ENCODE results near the gene UBE2R2. TPM values are rescaled to one million over a fixed set of nuclear protein-coding genes. Genes with fewer than 3 reads are reported as not detected.

Gene UBE2R2
- total and polyA plus RNA-seq, 2 of the 4 experiments (the other 2 are of a cell fraction) = 12.7 to 24.8 TPM

DNA sequence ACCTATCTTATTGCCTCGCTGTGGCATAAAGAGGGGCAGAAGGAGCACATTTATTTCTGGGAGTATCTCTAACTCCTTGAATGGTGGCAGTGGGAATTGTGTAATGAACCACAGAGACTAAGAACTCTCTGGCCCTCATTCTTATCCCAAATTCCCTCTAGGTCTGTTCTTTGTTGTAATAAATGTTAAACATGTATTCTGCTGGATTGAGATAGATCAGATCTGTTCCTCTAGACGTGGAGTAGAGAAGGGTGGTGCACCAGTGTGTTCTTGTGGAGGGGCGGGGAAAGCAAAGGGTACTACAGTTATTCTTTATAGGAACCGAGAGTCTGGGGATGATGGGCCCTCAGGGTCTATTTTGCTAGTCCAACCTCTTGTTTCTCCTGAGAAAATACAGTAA lies 90.4 kb downstream of the UBE2R2 start:
- no peak overlapping the region for H2AFZ ChIP-seq (replicated peaks; ENCODE audit: low read length, poor library complexity)
- H4K20me1 ChIP-seq (ENCODE audit: insufficient read depth, low read length) = peaks cover 65% of the 10 kb centered on the region
- no peak overlapping the region for H2AK9ac ChIP-seq (replicated peaks; ENCODE audit: low read depth, low read length, poor library complexity)
- H2BK20ac ChIP-seq (ENCODE audit: low read depth, low read length) = no peak overlapping the region
- CTCF ChIA-PET = interaction anchor here (0.5 kb wide), 1 partner anchor 14 kb away, joined by 3 read pairs; no protein-coding TSS in a partner anchor
- no peak overlapping the region for H3K18ac ChIP-seq (ENCODE audit: low read depth, low read length)
- intact Hi-C loops (cut with micrococcal nuclease) = no loop called here
- no peaks in the 10 kb centered on the region for H3K9me3 ChIP-seq (ENCODE audit: control insufficient read depth, insufficient read depth, low read length)
- WGBS, 2 experiments (ENCODE audit: extremely low coverage in 2 of 2, insufficient read length in 1 of 2) = no CpG with 5 or more reads among the region's 4 CpGs
- no peak overlapping the region for H4K91ac ChIP-seq (ENCODE audit: insufficient read depth, low read depth, low read length)
- no peak overlapping the region for H2AK5ac ChIP-seq (ENCODE audit: low read depth, low read length)
- H3K4me1 ChIP-seq (ENCODE audit: control insufficient read depth, insufficient read depth, low read length) = no peaks in the 10 kb centered on the region
- no peak overlapping the region for H3K4ac ChIP-seq (ENCODE audit: low read depth, low read length)
- H2BK120ac ChIP-seq (ENCODE audit: low read depth, low read length) = no peak overlapping the region
- peaks cover 4% of the 10 kb centered on the region for H3K36me3 ChIP-seq (ENCODE audit: control insufficient read depth, insufficient read depth, low read length)
- no peak overlapping the region for H3K14ac ChIP-seq (replicated peaks; ENCODE audit: low read depth, low read length)
- BruUV-seq (replicated peaks) = no TSS peak
- peaks cover 10% of the 10 kb centered on the region for H3K9me1 ChIP-seq (ENCODE audit: insufficient read depth, low read length)
- H4K8ac ChIP-seq (ENCODE audit: low read depth in 2 of 2, low read length in 2 of 2) = no peak overlapping the region
- no peak overlapping the region for H3K9ac ChIP-seq (ENCODE audit: low read depth, low read length)
- H2BK5ac ChIP-seq (ENCODE audit: low read depth, low read length, poor library complexity, severe bottlenecking) = no peak overlapping the region
- H3K23ac ChIP-seq (ENCODE audit: low read depth, low read length) = no peak overlapping the region
- H3K4me2 ChIP-seq (ENCODE audit: low read depth, low read length) = no peak overlapping the region
- no peak overlapping the region for H3K27ac ChIP-seq (ENCODE audit: insufficient read depth, low read length)
- in situ Hi-C loops (cut with MboI; ENCODE audit: low sequenced_read_pairs) = no loop called here
- no peak overlapping the region for H4K5ac ChIP-seq (ENCODE audit: low read depth, low read length)
- peaks cover 32 to 73% of the 10 kb centered on the region in 2 experiments for H3K79me1 ChIP-seq (ENCODE audit: low read depth in 1 of 2, low read length in 2 of 2)
- no peak for ATAC-seq (ENCODE audit: low read depth)
- H2BK15ac ChIP-seq (ENCODE audit: low read depth, low read length) = no peak overlapping the region
- TF ChIP-seq RAD21 (IDR thresholded peaks at IDR 0.05; ENCODE audit: low read length) = no peak
- TF ChIP-seq RCOR1 (IDR thresholded peaks at IDR 0.05; ENCODE audit: insufficient replicate concordance, low read length) = no peak
- no peak for TF ChIP-seq MAFK (IDR thresholded peaks at IDR 0.05; ENCODE audit: low read depth, low read length)
- TF ChIP-seq, protein P1, sequence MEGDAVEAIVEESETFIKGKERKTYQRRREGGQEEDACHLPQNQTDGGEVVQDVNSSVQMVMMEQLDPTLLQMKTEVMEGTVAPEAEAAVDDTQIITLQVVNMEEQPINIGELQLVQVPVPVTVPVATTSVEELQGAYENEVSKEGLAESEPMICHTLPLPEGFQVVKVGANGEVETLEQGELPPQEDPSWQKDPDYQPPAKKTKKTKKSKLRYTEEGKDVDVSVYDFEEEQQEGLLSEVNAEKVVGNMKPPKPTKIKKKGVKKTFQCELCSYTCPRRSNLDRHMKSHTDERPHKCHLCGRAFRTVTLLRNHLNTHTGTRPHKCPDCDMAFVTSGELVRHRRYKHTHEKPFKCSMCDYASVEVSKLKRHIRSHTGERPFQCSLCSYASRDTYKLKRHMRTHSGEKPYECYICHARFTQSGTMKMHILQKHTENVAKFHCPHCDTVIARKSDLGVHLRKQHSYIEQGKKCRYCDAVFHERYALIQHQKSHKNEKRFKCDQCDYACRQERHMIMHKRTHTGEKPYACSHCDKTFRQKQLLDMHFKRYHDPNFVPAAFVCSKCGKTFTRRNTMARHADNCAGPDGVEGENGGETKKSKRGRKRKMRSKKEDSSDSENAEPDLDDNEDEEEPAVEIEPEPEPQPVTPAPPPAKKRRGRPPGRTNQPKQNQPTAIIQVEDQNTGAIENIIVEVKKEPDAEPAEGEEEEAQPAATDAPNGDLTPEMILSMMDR (conservative IDR thresholded peaks at IDR 0.05; ENCODE audit: low read depth, low read length) = no peak
- TF ChIP-seq, protein P2, sequence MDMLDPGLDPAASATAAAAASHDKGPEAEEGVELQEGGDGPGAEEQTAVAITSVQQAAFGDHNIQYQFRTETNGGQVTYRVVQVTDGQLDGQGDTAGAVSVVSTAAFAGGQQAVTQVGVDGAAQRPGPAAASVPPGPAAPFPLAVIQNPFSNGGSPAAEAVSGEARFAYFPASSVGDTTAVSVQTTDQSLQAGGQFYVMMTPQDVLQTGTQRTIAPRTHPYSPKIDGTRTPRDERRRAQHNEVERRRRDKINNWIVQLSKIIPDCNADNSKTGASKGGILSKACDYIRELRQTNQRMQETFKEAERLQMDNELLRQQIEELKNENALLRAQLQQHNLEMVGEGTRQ (IDR thresholded peaks at IDR 0.05; ENCODE audit: low read depth, low read length) = no peak
- no peak for TF ChIP-seq POLR2A (IDR thresholded peaks at IDR 0.05; ENCODE audit: low read depth, low read length)
- dilution Hi-C loops (cut with HindIII; ENCODE audit: low sequenced_read_pairs, unreplicated experiment) = no loop called here
- H3K56ac ChIP-seq (ENCODE audit: extremely low read depth, insufficient read depth, low read length) = no peak overlapping the region
- DNase-seq = no peak
- POLR2A ChIA-PET (ENCODE audit: unreplicated experiment) = no interaction called here
- H3K4me3 ChIP-seq (ENCODE audit: insufficient read depth, low read depth, low read length) = no peak overlapping the region
- no peaks in the 10 kb centered on the region for H3K27me3 ChIP-seq (ENCODE audit: control insufficient read depth, insufficient read depth, low read length)
